HG02840 (cell line): ENCODE data around the gene TMIGD2.
"Not testable (repeated sequence)": the region's sequence is repeated elsewhere in the genome, so short reads cannot be mapped to it uniquely, and the experiment has no call there.

ENCODE experiments used
- ATAC-seq: cut with Tn5 transposase; IDR thresholded peaks from one replicate; pipeline ENCODE4 v1.9.1; 2021; ENCODE audit warnings: mild to moderate bottlenecking, moderate library complexity, moderate number of reproducible peaks; ENCODE audit not compliant: unreplicated experiment, low FRiP score

TMIGD2 gene

GRCh38 chr19:4298810-4299550, 3.2 kb downstream of the TMIGD2 start:
- no peak for ATAC-seq

- ATAC-seq = no peak
Measured at GRCh38 chr19:4297901-4298809, 4.0 kb downstream of the TMIGD2 start.

GRCh38 chr19:4295972-4296771, 6.0 kb downstream of the TMIGD2 start:
- no peak for ATAC-seq

DNA sequence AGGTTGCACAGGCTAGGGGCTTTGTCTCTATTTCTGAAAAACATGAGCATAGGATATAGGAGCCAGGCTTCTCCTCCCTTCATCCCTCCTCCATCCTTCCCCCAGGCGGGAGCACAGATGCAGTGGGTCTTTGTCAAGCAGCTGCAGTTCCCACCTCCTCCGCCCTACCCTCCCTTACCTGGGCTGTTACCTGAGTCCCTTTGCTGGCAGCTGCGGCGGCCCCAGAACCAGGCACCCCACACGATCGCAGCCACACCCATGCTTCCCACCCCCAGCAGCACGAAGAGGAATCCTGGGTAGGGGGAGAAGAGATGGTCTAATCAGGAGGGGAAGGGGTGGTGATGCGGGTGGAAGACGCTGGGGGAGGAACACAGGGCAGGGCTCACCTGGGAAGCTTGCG, 7.8 kb downstream of the TMIGD2 start:
- no peak for ATAC-seq

GRCh38 chr19:4292515-4292914, 9.7 kb downstream of the TMIGD2 start:
- no peak for ATAC-seq

- no peak for ATAC-seq
Measured at GRCh38 chr19:4291184-4291732, 10.9 kb downstream of the TMIGD2 start.

DNA sequence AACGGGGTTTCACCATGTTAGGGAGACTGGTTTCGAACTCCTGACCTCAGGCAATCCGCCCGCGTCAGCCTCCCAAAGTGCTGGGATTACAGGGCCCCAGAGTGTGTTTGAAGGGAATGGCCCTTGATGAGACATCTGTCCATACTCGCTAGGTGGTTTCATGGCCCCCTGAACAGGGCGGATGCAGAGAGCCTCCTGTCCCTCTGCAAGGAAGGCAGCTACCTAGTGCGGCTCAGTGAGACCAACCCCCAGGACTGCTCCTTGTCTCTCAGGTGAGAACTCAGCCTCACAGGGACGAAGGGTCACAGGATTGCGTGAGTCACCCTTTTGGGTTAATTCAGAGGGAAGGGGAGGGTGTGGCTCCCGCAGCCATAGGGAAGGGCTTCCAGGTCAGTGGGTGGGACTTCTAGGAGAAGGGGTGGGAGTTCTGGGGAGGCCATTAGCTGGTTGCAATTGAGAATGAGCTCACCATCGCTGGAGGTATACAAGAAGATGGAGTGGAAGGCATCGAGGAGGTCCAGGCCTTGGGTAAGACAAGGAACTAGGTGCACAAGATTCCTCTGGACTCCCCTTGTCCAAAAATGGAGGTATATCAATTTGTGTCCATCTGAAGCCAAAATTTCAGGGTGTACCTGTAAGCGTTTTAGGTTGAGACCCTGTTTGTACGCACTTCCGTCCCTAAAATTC, 14.0 kb downstream of the TMIGD2 start:
- ATAC-seq = no peak

DNA sequence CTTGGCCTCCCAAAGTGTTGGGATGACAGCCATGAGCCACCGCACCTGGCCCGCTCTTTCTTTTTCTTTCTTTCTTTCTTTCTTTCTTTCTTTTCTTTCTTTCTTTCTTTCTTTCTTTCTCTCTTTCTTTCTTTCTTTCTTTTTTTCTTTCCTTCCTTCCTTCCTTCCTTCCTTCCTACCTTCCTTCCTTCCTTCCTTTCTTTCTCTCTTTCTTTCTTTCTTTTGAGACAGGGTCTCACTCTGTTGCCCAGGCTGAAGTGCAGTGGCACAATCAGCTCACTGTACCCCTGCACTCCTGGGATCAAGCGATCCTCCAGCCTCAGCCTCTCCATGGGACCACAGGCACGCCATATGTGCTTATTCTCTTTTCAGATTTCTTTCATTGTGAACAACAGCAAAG, 16.0 kb downstream of the TMIGD2 start:
- not testable (repeated sequence) for ATAC-seq

DNA sequence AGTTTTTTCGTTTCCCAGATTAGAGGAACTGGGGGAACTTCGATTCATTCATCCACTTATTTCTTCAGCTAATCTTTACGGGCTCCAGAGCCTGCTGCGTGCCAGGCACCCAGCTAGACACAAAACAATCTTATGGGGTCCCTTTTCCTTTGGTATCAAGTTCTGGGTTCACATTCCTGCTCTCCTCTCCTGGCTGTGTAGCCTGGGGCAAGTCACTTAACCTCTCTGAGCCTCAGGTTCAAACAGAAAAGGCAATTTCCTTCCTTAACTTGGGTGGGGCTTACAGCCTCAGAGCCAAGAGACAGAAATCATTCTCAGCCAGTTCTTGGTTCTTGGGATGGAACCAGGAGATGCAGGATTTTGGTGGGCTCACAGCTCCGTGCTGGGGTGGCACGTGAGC, 17.2 kb downstream of the TMIGD2 start:
- ATAC-seq = no peak

- no peak for ATAC-seq
Measured at GRCh38 chr19:4284176-4284958, 17.8 kb downstream of the TMIGD2 start.

DNA sequence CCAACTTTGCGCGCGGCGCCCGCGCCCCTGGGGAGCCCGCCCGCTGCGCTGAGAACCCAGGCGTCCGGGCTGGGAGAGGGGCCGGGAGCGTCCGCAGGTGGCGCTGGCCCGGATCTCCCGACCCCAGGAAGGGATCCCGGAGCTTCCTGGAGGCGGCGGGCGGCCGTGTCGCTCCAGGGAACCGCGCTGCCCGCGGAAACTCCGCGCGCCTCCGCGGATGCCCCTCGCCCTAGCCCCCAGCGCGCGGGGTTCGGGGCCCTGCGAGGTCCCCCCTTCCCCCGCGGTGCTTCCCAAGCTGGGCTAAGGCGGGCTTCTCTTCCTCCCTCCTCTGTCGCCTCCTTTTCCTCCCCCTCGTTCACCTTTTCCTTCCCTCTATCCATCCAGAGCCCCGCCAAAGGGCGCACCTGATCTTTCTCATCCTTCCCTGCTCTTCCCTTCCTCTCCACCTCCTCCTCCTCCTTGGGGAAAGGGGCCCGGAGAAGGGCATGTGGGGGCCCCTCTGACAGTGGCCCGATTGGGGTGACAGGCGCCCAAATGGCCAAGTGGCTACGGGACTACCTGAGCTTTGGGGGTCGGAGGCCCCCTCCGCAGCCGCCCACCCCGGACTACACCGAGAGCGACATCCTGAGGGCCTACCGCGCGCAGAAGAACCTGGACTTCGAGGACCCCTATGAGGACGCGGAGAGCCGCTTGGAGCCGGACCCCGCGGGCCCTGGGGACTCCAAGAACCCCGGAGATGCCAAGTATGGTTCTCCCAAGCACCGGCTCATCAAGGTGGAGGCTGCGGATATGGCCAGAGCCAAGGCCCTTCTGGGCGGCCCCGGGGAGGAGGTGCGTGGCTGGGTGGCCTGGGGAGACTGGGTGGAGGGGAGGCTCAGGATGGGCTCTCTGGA, 22.4 kb downstream of the TMIGD2 start:
- no peak for ATAC-seq

DNA sequence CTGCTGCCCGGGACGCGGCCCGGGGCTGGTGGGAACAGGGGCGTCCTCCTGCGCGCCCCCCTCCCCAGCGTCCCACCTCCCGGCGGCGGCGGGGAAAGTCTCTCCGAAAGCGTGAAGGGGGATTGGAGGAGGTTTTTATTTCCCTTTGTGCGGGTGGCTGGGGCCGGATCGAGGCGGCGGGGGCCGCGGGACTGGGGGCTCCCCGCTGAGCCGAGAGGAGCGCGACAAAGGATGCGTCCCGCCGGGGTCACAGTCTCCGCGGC, 23.0 kb downstream of the TMIGD2 start:
- ATAC-seq = no peak

GRCh38 chr19:4278419-4279266, 23.5 kb downstream of the TMIGD2 start, which contains the start of gene SHD:
Gene SHD (plus strand): TSS chr19:4279266. CDS start chr19:4280064, 798 bp downstream.
- no peak for ATAC-seq

DNA sequence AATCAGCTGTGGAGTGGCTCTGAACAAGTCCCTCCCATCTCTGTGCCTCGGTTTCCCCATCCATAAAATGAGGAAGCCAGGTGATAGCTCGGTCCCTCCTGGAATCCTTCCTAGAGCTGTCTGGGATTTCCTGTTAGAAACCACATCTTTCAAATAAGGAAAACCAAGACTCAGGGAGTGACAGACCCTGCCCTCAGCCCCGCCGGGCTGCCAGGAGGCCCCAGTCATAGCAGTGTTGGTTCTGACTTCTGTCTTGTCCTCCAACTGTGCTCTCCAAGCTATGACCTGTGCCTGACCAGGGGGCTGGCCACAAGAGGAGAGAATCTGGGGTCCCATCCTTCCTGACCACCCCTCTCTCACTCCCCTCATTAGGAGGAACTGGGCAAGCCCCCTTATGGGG, 24.2 kb downstream of the TMIGD2 start:
- no peak for ATAC-seq

DNA sequence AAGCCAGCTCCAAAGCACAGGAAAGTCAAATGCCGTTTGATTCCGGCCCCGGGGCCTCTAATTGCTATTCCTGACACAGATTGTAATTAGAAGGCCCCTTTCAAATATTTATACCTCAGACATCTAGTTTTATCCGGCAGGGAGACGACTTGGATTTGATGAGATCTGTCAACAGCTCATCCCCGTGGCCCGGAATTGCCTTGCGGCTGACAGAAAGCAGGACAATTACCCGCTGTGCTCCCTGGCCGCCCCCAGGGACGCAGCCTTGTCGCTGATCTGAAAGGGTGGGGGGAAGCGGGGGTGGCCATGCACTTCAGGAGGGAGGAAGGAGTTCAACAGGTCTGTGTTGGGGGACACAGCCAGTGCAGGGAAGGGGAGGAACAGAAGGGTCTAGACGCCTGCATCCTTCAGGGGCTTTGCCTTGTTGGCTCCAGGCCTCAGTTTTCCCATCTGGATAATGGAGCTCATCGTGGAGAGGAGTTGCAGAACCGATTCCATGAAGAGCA, 24.9 kb downstream of the TMIGD2 start:
- no peak for ATAC-seq

DNA sequence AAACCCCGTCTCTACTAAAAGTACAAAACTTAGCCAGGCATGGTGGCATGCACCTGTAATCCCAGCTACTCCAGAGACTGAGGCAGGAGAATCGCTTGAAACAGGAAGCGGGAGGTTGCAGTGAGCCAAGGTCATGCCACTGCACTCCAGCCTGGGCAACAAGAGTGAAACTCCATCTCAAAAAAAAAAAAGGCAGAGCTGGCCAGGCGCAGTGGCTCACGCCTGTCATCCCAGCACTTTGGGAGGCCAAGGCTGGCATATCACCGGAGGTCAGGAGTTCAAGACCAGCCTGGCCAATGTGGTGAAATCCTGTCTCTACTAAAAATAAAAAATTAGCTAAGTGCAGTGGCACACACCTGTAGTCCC, 27.9 kb downstream of the TMIGD2 start:
- ATAC-seq = not testable (repeated sequence)

DNA sequence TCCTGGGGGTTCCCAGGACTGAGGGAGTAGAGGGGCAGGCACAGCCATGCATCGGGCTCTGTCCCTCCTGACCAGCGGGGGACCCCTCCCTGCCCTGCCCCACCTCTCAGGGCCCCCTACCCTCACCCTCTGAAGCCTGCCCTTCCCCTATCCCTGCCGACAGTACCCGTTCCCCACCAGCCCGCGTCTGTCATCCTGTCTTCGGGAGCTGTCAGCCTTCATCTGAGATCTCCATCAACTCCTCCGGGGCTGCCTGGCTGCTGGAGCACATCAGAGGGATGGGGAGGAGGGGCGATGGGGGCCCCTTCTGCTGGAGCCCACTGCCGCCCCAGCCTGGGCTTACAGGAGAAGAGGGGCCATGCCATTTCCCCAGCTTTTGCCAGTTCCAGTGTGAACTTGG, 29.3 kb downstream of the TMIGD2 start:
- ATAC-seq = no peak
